Right lobe of liver (tissue), 6 donors: ENCODE results near the gene TACR1. TPM values are rescaled to one million over a fixed set of nuclear protein-coding genes. Genes with fewer than 3 reads are reported as not detected.

Source experiments
- ATAC-seq, 4 donors: fragments of 200-7000 bp; cut with Tn5 transposase; one replicate each; pipeline ENCODE4 v1.9.1; 2020; ENCODE audit warnings: mild to moderate bottlenecking in 4 of 4, moderate library complexity in 4 of 4
- DNase-seq, 3 donors: peaks; one replicate each; pipeline ENCODE4 v3.0.0-alpha.2; 2020
- H3K27ac ChIP-seq, 3 donors: fragments of 200-600 bp; one replicate each; pipeline ENCODE4 v1.8.0; 2022
- H3K27me3 ChIP-seq, 2 donors: fragments of 200-600 bp; one replicate each; pipeline ENCODE4 v1.8.0; 2022
- H3K36me3 ChIP-seq, 4 donors: fragments of 200-600 bp; sonication (generic) in 1 of 4; one replicate each; pipeline versions ENCODE4 v1.5.1 to v1.8.0; 2017 to 2022; ENCODE audit warnings: control low read depth in 1 of 4
- H3K4me1 ChIP-seq, 4 donors: fragments of 200-600 bp; sonication (generic) in 1 of 4; one replicate each; pipeline versions ENCODE4 v1.5.1 to v1.8.0; 2017 to 2022; ENCODE audit warnings: control low read depth in 1 of 4
- H3K4me3 ChIP-seq, 3 donors: fragments of 200-600 bp; one replicate each; pipeline ENCODE4 v1.8.0; 2022
- H3K9me3 ChIP-seq, 4 donors: fragments of 200-600 bp; sonication (generic) in 1 of 4; one replicate each; pipeline versions ENCODE4 v1.5.1 to v1.8.0; 2017 to 2022; ENCODE audit warnings: control low read depth in 1 of 4
- POLR2A ChIP-seq: fragments of 450-650 bp; IDR thresholded peaks from one replicate; pipeline ENCODE4 v1.6.1; 2017; ENCODE audit warnings: antibody characterized with exemption, mild to moderate bottlenecking
- WGBS: methylation state at CpG from one replicate; pipeline ENCODE4 v1.1.6; 2018; ENCODE audit warnings: low coverage, low lambda C conversion rate; ENCODE audit not compliant: insufficient coverage; ENCODE audit errors: missing lambda C conversion rate; 5-methylcytosine and 5-hydroxymethylcytosine counted together
- intact Hi-C, 2 donors: fragments of 100-400 bp; cut with DNase I; formaldehyde crosslinking; loops; one replicate each; pipeline versions ENCODE4 v1.11.2 to v1.14.1; 2022
- total RNA-seq, 6 experiments: library from RNA; depleted of rRNA in 2 of 6; stranded (reverse); fragments of >200 nt in 2 of 6; fragmentation: NEBNext Ultra II Directional in 3 of 6; extraction: Animal tissue kit (Norgen Biotek cat#: 25700) in 3 of 6; gene quantifications; one replicate each; pipeline versions ENCODE4 v1.1.0 to v1.2.4, GENCODE V29; 2016 to 2023
- TF ChIP-seq, protein P1 (sequence below), 4 donors: fragments of 200-600 bp in 3 of 4; fragments of 450-650 bp in 1 of 4; IDR thresholded peaks; one replicate each; pipeline versions ENCODE4 v1.5.1 to v1.8.0; 2016 to 2022; ENCODE audit warnings: antibody characterized with exemption in 4 of 4, mild to moderate bottlenecking in 2 of 4
- donor health status: DM: no; HTN: yes; CAD: no.
- donor health status: DM: no; HTN: no; CAD: no.
- donor health status: DM: no; HTN: no; CAD: no.
- donor health status: DM: no; HTN: yes; CAD: no.
- donor health status: DM: no; HTN: yes; CAD: no.

Gene TACR1
- total RNA-seq, 6 experiments from 2014 or later: not detected

GRCh38 chr2:75076088-75076487 is 123.2 kb downstream of the TACR1 start:
- intact Hi-C loops: no loop called here
- no peaks in the 10 kb centered on the region for H3K36me3 ChIP-seq
- ATAC-seq: no peak
- whole genome bisulfite sequencing: 88% methylated on average over 2 of the region's 2 CpGs
- H3K9me3 ChIP-seq: no peaks in the 10 kb centered on the region
- TF ChIP-seq, protein P1, sequence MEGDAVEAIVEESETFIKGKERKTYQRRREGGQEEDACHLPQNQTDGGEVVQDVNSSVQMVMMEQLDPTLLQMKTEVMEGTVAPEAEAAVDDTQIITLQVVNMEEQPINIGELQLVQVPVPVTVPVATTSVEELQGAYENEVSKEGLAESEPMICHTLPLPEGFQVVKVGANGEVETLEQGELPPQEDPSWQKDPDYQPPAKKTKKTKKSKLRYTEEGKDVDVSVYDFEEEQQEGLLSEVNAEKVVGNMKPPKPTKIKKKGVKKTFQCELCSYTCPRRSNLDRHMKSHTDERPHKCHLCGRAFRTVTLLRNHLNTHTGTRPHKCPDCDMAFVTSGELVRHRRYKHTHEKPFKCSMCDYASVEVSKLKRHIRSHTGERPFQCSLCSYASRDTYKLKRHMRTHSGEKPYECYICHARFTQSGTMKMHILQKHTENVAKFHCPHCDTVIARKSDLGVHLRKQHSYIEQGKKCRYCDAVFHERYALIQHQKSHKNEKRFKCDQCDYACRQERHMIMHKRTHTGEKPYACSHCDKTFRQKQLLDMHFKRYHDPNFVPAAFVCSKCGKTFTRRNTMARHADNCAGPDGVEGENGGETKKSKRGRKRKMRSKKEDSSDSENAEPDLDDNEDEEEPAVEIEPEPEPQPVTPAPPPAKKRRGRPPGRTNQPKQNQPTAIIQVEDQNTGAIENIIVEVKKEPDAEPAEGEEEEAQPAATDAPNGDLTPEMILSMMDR (IDR thresholded peaks at IDR 0.05): no peak
- TF ChIP-seq POLR2A: no peak
- no peaks in the 10 kb centered on the region for H3K4me1 ChIP-seq
- no peak overlapping the region for H3K4me3 ChIP-seq
- H3K27ac ChIP-seq: no peak overlapping the region
- no peak for DNase-seq
- H3K27me3 ChIP-seq: no peaks in the 10 kb centered on the region

DNA sequence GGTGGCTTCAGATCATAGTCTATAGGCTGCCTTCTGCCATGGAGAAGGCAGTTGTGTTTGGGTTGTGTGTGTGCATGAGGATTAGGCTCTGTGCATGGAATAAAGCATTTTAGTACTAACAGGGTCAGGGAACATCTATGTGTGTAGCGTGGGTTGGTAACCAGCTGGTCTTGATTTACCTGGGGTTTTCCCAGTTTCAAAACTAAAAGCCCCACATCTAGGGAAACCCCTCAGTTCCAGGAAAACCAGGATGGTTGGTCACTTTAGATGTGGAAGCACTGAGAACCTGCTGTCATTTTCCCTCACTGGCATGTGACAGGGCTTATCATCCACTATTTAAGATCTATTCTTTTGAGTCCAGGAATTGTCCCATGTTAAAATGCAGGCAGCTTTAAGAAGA is 124.6 kb downstream of the TACR1 start:
- 67% methylated on average over 1 of the region's 1 CpG for WGBS
- no peak for DNase-seq
- H3K4me3 ChIP-seq: no peak overlapping the region
- no peaks in the 10 kb centered on the region for H3K4me1 ChIP-seq
- H3K27ac ChIP-seq: no peak overlapping the region
- no peak for ATAC-seq
- intact Hi-C loops: no loop called here
- TF ChIP-seq POLR2A: no peak
- TF ChIP-seq, protein P1 (IDR thresholded peaks at IDR 0.05): no peak
- no peaks in the 10 kb centered on the region for H3K27me3 ChIP-seq
- no peaks in the 10 kb centered on the region for H3K9me3 ChIP-seq
- no peaks in the 10 kb centered on the region for H3K36me3 ChIP-seq

- ATAC-seq: no peak
- intact Hi-C loops: no loop called here
- H3K36me3 ChIP-seq: no peaks in the 10 kb centered on the region
- no peaks in the 10 kb centered on the region for H3K27me3 ChIP-seq
- no peak overlapping the region for H3K4me3 ChIP-seq
- H3K27ac ChIP-seq: no peak overlapping the region
- DNase-seq: no peak
- TF ChIP-seq, protein P1 (IDR thresholded peaks at IDR 0.05): no peak
- 45% methylated on average over 1 of the region's 1 CpG for WGBS
- H3K4me1 ChIP-seq: no peaks in the 10 kb centered on the region
- H3K9me3 ChIP-seq: no peaks in the 10 kb centered on the region
Measured at GRCh38 chr2:75074228-75074627, 125.1 kb downstream of the TACR1 start.

DNA sequence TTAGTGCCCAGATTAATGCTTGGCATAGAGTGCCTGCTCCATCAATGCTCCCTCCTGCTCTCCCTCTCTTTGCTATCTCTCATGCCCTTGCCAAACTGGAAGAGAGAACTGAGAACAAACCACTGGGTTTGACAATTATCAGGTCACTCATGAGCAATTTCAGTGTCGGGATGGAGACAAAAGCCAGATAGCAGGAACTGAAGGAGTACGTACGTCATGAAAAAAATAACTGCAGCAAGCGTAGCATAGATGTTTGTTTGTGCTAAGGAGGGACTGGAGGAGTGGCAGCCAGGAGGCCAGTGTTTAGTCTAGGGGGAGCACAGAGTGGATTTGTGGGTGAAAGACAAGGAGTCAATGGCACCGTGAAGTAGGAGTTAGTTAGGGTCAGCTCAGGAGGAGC is 127.6 kb downstream of the TACR1 start:
- TF ChIP-seq, protein P1 (IDR thresholded peaks at IDR 0.05): no peak
- TF ChIP-seq POLR2A: no peak
- no peaks in the 10 kb centered on the region for H3K4me1 ChIP-seq
- no peak overlapping the region for H3K4me3 ChIP-seq
- H3K36me3 ChIP-seq: no peaks in the 10 kb centered on the region
- H3K27ac ChIP-seq: no peak overlapping the region
- intact Hi-C loops: no loop called here
- no peaks in the 10 kb centered on the region for H3K9me3 ChIP-seq
- WGBS: 75% methylated on average over 5 of the region's 5 CpGs
- no peaks in the 10 kb centered on the region for H3K27me3 ChIP-seq
- ATAC-seq (no peak), DNase-seq (no peak)

- intact Hi-C loops: no loop called here
- H3K4me3 ChIP-seq: no peak overlapping the region
- no peaks in the 10 kb centered on the region for H3K36me3 ChIP-seq
- TF ChIP-seq POLR2A: no peak
- TF ChIP-seq, protein P1 (IDR thresholded peaks at IDR 0.05): no peak
- H3K27ac ChIP-seq: no peak overlapping the region
- no peaks in the 10 kb centered on the region for H3K4me1 ChIP-seq
- no peaks in the 10 kb centered on the region for H3K27me3 ChIP-seq
- DNase-seq (no peak), ATAC-seq (no peak)
- H3K9me3 ChIP-seq: no peaks in the 10 kb centered on the region
- WGBS: 57% methylated on average over 1 of the region's 1 CpG
Measured at GRCh38 chr2:75068546-75068945, 130.8 kb downstream of the TACR1 start.
